OCI-LY3 (cell line): ENCODE data around the gene MYL12A.

Source experiments
- EZH2phosphoT487 ChIP-seq: fragments of 200-600 bp; shearing (Covaris generic); IDR thresholded peaks from 2 replicates; pipeline ENCODE4 v1.6.1; 2018; ENCODE audit warnings: antibody characterized with exemption, mixed run types, low read depth
- TF ChIP-seq, protein P1 (sequence below): fragments of 200-600, 300-600 bp; sonication (generic); IDR thresholded peaks from 2 replicates; pipeline ENCODE4 v1.5.1; 2014; ENCODE audit warnings: antibody characterized with exemption, low read length, low read depth

GRCh38 chr18:3257627-3258120 is 10.1 kb downstream of the MYL12A start:
- TF ChIP-seq, protein P1, sequence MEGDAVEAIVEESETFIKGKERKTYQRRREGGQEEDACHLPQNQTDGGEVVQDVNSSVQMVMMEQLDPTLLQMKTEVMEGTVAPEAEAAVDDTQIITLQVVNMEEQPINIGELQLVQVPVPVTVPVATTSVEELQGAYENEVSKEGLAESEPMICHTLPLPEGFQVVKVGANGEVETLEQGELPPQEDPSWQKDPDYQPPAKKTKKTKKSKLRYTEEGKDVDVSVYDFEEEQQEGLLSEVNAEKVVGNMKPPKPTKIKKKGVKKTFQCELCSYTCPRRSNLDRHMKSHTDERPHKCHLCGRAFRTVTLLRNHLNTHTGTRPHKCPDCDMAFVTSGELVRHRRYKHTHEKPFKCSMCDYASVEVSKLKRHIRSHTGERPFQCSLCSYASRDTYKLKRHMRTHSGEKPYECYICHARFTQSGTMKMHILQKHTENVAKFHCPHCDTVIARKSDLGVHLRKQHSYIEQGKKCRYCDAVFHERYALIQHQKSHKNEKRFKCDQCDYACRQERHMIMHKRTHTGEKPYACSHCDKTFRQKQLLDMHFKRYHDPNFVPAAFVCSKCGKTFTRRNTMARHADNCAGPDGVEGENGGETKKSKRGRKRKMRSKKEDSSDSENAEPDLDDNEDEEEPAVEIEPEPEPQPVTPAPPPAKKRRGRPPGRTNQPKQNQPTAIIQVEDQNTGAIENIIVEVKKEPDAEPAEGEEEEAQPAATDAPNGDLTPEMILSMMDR: no peak
- no peak for TF ChIP-seq EZH2phosphoT487
